Nucleus accumbens (tissue), 56 donors: ENCODE measurements around the gene VWC2.

ENCODE experiments used
- DNase-seq, 56 donors: peaks; one replicate each; lab custom pipeline; 2025; lab: John Stamatoyannopoulos, UW

The VWC2 gene

DNA sequence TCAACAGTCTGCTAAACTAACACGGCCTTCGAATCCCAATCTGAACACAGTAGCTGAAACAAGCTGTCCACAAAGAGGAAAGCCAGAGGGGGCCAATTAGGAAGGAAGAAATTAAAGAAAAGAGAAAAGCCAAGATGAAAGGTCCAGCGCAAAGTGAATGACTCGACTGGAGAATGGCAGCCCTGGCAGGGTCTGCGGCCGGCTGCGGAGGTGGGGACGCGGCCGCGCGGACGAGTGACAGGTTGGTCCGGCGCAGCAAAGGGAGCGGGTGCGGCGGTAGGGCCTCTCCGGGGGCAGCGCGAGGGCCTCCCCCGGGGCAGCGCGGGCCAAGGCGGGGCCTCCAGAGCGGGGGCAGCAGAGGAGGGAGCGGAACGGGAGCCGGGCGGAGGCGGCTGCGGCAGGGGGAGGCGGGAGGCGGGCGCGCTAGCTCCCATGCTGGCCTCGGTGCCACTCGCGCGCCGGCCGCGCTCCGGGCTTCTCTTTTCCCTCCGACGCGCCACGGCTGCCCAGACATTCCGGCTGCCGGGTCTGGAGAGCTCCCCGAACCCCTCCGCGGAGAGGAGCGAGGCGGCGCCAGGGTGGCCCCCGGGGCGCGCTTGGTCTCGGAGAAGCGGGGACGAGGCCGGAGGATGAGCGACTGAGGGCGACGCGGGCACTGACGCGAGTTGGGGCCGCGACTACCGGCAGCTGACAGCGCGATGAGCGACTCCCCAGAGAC is at the start of gene VWC2:
Gene VWC2 (plus strand): TSS at position 421 of the 718 bp plus-strand sequence. CDS start 1,798 bp downstream, outside the sequence.
- DNase-seq, result peak in 2 of 56 donors; percentile 15 to 19

DNA sequence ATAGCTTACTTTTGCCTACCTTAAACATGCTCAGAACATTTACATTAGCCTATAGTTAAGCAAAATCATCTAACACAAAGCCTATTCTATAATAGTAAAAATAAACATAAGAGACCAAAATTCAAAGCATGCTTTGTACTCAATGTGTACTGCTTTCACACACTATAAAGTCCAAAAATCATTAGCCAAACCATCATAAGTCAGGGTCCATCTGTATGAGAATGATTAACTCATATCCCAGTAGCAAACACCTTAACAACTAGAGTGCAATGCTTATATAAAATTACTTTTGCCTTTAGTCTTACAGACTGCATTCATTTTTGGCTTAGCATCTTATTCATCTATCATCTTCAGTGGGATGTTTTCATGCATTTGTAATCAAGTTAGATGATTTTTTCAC is 49.4 kb upstream of the VWC2 start:
- DNase-seq, result no peak

DNA sequence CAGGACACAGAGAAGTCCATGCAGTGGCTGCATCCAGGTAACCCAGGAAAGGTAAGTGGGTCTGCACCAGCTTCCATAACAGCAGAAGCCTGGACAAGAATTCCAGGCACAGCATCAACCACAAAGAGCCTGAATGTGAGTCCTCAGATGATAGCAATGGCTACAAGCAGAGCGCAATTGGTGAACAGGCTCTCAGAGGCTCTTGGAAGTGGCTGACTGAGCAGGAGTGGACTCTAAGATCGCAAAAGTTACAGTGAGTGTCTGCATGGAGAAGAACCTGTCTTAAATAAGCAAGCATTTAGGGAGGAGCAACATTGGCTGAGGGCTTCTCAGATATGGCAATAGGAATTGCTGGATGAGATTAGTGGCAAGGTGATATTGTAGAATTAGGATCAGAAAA is 41.6 kb upstream of the VWC2 start:
- no peak for DNase-seq

DNA sequence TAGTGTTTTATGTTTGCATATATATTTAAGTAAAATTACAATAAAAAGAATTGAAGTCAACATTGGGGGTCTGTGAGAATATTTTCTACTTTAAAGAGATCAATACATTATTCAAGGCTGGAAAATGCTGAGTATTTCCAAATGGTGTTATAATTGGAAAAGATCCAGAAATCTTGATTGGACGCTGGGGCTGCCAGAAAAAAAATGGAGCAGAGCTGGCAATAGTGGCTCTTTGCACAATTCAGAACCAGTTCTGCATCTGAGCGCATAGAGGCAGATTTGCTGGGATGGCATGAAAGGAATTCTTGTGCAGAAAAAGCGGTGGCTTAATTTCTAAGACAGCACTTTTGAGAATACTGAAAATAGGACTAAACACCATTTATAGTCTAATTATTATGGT is 10.8 kb upstream of the VWC2 start:
- DNase-seq, result no peak

DNA sequence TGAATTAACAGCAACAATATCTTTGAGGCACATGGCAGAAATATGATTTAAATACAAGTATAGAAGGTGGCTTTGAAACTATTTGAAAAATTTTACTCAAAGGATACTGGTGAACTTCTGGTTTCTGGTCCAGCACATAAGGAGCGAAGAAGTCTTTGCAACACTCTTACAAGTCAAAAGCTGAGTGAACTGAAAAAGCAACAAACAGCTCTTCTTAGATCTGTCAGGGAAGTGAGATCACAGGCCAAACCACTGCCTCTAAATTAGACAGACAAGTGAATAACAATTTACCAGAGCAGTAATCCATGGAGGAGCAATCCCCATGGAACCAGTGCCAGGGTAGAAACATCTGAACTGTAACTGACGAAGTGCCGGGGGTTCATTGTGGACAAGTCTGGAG is 9.6 kb upstream of the VWC2 start:
- DNase-seq, result no peak

DNA sequence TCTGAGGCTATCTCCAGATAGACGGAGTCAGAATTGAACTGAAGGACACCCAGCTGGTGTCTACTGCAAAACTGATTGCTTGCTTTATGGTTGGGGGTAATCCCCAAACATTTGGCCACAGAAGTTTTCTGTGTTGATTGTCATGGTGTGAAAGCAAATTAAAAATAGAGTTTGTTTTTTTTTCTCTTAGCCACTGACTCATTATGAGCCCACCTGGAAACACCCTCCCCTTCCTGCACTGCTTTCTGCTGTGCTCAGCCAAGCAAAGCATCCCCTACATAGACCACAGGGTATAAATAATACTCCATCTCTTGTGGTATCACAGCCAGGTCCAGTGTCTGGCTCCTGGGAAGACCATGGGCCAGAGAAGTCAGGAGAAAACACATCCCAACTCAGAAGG is 6.5 kb upstream of the VWC2 start:
- no peak for DNase-seq

DNA sequence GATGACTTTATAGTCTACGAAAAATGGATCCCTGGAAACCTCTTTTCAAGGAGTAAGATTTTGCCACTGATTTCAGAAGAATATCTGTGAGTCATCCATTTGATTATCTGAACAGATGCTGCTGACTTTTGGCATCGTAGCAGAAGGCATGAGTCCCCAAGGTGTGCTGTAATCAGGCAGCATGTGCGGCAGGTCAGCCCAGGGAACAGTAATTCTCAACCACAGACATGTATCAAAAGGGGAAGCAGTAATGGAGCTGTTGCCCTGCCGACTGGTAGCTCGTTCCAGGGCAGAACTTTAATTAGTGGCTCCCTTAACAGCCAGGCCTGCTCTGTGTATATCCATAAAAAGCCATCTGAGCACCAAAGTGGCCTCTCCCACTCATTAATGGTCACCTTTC is 5.7 kb upstream of the VWC2 start:
- no peak for DNase-seq

DNA sequence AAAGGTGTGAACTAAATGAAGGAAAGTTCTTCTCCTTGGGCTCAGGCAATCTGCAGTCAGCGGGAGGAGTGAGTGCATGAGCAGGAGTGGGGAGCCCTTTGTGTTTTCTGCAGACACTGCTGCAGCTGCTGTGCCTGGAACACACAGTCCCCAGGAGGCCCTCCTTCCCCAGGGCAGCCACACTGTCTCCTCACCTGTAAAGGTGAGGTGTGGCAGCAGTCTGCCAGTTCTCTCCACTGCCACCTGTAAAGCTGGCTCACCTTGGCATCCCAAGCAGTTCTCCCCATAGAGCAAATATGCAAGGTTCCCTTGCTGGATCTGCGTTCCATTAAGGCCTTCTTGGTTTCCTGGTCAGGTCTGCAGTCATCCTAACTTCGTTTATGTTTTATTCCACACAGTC is 5.2 kb upstream of the VWC2 start:
- DNase-seq, result no peak

DNA sequence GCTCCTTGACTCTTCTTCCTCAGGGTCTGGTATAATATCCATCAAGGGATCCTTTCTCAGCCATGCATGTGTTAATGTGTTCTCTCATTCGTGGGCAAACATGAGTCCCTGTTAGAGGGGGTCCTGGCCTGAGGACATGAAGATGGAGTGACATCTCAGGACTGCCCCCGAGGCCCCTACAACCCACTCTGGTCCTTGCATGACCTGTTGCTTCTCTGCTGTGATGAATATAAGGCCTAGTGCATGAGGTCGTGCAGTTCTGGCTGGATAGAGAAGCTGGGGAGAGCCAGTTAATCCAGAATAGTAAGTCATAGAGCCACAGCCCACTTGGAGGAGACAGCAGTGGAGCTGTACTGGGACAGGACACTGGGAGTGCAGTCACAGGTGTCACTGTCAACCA is 4.6 kb upstream of the VWC2 start:
- no peak for DNase-seq

DNA sequence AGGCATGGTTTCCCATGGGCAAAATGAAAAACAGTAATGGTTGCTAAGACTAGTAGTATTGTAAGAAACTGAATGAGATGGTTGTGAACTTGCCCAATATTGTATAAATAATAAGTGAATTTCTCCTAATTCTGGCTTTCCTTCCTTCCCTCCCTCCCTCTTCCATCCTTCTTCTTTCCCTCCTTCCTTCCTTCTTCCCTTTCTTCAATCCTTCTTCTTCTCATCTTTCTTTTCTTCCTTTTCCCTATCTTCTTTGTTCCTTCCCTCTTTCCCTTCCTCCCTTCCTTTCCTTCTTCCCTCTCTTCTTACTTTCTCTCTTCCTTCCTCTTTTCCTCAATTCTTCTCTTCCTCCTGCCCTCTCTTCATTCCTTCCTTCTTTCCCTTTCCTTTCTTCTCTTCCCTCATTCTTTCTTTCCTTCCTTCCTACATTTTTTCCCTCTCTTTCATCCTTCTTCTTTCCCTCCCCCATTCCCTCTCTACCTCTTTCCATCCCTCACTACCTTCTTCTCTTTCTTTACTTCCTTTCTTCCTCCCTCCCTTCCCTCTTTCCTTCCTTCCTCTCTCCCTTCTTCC is 4.1 kb upstream of the VWC2 start:
- no peak for DNase-seq

DNA sequence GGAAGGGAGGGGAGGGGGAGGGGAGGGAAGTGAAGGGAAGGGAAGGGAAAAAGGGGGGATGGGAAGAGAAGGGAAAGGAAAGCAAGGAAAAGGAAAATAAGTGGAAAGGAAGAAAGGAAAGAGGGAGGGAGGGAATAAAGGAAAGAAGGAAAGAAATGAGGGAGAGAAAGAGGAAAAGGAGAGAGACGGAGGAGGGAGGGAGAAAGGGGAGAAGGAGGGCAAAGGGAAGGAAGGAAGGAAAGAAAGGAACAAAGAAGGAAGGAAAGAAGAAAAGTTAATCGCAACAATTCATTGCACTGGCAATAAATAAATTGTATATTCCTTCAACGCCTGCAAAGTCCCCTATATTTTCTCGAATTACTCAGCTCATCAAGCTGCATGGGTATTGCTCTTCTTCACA is 2.6 kb upstream of the VWC2 start:
- DNase-seq, result no peak

DNA sequence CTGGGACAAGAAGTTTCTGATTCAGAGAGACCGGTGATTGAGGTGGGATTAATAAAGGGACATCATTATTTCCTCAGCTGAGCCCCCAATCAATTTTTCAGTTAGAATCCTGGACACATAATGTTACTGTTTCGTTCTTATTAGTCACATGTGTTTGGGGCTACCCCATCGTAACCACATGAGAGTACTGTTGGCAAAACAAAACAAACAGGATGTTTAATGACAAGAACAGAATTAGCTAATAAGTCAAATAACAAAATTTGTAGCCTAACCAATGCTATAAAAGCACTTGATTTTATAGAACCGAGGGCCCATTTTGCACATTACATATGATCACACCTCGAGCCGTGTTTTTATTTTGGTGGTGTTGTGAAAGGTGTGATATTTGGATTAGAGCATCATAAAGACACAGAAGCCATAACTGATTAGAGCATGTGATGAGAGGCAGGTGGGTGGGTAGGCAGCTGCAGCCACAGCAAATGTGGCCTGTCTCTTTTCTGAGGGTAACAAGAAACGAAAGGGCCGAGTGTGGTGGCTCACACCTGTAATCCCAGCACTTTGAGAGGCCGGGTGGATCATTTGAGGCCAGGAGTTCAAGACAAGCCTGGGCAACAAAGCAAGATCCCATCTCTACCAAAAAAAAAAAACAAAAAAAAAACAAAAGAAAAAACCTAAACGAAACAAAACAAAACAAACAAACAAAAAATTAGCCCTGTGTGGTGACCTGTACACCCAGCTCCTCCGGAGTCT is 1.8 kb upstream of the VWC2 start:
- no peak for DNase-seq

DNA sequence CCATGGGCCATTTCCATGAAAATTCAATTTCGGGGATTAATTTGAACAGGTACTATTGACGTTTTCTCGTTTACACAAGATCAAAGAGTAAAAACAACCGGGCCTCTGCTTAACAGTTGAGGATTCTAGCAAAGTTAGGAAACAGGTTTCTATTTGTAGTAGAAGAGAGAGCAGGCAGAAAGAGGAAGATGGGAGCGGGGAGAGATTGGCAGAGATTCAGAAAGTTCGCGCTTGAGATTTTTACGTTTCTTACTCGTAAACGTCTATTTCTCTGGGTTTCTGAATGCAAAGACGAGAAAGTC is 571 bp upstream of the VWC2 start:
- no peak for DNase-seq

DNA sequence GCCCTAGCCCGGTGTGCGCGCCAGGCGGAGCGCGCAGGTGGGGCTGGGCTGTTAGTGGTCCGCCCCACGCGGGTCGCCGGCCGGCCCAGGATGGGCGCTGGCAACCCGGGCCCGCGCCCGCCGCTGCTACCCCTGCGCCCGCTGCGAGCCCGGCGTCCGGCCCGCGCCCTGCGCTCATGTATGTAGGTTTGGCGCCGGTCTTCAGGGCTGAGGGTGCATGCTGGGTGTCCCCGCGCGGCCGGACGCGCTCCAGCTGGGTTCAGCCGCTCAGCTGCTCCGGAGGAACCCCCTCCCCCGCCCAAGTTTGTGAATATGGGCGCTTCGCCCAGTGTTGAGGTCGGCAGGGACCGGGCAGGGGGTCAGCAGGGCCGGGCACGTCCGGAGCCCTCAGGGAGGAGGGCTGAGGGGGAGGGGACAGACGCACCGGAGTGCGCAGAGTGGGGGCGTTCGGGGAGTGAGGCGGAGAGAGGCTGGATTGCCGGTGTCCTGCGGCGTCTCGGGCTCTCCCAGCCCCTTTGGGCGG is 559 bp downstream of the VWC2 start:
- no peak for DNase-seq

DNA sequence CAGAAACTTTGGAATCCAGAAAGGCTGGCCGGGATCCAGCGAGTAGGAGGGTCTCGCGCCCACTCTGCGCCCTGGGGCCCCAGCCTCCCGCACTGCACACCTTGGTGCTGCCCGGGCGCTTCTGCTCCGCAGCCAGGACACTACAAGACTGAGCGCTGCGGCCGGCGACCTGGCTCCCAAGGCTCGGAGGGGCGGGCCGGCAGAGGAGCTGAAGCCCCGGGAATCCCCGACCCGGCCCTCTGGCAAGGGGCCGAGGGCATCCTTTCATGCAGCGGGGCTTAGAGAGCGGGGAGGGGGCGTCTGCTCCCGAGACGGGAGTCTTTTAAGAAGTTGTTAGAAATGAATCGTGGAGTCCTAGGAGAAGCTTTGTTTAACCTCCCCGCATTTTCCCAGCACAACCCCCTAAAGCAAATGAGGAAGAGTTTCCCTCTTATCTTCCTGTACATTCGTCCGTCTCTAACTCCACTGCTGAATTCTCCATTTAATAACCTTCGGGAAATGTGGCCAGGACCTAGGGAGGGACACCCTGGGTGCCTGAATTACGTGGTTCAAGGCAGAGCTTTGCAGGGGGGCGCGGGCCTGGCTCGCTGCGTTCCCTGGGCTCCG is 1.1 kb downstream of the VWC2 start:
- DNase-seq, result no peak

DNA sequence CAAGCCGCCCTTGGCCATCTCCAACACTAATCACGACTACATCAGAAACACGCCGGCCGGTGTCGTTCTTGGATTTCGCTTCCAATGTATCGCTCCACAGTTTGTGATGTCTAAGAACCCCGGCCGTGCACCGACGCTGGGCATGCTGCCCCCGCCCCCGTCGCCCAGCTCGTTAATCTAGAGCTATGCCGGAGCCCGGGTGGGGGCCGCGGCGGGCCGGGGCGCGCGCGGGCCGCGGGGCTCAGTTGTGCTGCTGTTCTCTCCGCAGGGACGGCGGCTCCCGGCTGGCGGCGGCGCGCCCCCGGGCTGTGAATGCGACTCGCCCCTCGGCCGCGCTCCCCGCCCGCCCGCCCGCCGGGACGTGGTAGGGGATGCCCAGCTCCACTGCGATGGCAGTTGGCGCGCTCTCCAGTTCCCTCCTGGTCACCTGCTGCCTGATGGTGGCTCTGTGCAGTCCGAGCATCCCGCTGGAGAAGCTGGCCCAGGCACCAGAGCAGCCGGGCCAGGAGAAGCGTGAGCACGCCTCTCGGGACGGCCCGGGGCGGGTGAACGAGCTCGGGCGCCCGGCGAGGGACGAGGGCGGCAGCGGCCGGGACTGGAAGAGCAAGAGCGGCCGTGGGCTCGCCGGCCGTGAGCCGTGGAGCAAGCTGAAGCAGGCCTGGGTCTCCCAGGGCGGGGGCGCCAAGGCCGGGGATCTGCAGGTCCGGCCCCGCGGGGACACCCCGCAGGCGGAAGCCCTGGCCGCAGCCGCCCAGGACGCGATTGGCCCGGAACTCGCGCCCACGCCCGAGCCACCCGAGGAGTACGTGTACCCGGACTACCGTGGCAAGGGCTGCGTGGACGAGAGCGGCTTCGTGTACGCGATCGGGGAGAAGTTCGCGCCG is 1.9 kb downstream of the VWC2 start:
- DNase-seq, result no peak

DNA sequence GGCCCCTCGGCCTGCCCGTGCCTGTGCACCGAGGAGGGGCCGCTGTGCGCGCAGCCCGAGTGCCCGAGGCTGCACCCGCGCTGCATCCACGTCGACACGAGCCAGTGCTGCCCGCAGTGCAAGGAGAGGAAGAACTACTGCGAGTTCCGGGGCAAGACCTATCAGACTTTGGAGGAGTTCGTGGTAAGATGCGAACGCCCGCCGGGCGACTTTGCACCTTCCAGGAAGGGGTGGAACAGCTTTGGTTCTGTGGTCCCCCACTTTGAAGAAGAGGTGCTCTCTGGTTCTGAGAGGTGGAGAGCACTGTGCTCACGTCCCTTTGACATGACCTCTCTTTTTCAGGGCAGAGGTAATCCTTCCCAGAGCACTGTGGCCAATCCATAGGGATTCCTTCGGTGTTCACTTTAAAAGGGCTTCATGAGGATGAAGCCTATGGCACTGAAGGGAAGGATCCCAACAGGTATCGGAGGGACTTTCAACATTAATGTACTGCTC is 2.6 kb downstream of the VWC2 start:
- DNase-seq, result no peak

DNA sequence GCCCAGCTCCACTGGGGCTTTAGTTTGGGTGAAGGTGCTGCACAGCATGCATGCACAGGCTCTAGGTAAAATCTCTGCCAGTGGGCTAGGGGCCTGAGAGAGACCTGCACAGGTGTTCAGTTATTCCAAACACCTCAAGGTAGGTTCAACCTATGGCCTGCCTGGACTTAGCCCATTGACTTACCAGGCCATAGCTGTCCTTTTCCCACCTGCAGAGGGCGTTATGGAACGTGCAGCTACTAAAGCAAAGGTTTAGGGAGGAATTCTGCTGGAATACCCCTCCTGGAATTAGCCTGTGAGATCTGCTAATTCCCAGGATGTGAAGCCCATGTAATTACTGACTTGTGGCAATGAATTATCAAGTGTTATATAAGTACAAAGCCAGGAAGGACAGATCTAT is 3.6 kb downstream of the VWC2 start:
- no peak for DNase-seq

DNA sequence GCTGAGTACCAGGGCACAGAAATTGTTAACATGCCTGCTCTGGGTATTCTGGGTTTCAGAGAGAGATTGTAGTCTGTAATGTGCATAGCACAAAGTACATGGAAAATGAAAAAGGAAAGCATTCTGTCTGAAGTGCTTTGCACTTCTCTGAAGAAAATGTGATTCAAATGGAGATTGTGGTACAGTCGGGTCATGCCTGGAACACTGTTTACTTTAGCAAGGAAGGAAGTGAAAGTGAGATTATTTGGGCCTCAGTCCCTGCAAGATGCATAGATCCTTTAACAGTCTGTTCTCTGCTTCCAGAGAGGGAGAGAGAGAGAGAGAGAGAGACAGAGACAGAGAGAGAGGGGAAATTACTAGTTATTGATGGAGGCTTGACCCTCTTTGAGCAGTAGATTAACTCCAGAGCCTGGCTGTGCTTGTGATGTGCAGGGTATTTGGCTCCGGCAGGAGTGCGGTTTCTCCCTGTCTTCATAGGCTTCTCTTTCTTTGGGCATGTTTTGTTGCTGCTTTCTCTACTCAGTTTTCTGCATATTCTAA is 5.4 kb downstream of the VWC2 start:
- DNase-seq, result no peak

DNA sequence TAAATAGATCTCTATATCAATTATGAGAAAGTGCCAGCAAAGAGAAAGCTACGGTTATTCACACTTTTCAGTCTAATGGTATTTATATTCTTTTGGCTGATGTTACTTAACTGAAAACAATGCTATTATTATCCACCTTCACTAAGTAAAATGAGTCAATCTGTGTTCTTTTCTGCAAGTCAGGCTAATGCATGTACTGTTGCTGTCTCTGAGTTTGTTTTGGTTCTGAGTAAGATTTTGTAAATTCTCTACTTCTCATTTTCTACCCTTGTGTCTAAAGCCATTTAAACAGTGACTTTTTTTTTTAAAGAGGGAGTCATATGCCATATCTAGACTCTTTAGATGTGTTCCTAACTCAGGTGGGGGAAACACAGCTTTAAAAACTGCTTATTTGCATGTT is 7.5 kb downstream of the VWC2 start:
- no peak for DNase-seq
